CD4-positive, alpha-beta T cell (primary cell): Measurements from ENCODE around the gene ZNF169. TPM values are rescaled to one million over a fixed set of nuclear protein-coding genes. Genes with fewer than 3 reads are reported as not detected.
"Not testable (repeated sequence)": the region's sequence is repeated elsewhere in the genome, so short reads cannot be mapped to it uniquely, and the experiment has no call there.

Experiments used
- ATAC-seq: fragments of 200-7000 bp; cut with Tn5 transposase; one replicate; pipeline ENCODE4 v1.10.0; 2022; ENCODE audit warnings: mild to moderate bottlenecking; ENCODE audit not compliant: poor library complexity
- CTCF ChIA-PET: fragments of 350-600 bp; sonication (Branson Sonifier 250); formaldehyde crosslinking; loops from one replicate; lab custom pipeline; 2021; ENCODE audit warnings: antibody characterized with exemption, inconsistent platforms; lab: Charles Lee
- POLR2A ChIA-PET: fragments of 350-600 bp; sonication (Branson Sonifier 250); formaldehyde crosslinking; loops from one replicate; lab custom pipeline; 2021; ENCODE audit warnings: antibody characterized with exemption, inconsistent platforms; lab: Charles Lee
- DNase-seq, 14 experiments: peaks; one replicate each; pipeline ENCODE4 v3.0.0-alpha.2; 2013 to 2020; ENCODE audit warnings: mixed read lengths in 2 of 14
- H3K27ac ChIP-seq, 2 donors: one replicate each; pipeline versions ENCODE4 v1.5.1 to v1.7.0; 2013; ENCODE audit warnings: low read length in 2 of 2, low read depth in 1 of 2, mild to moderate bottlenecking in 1 of 2
- H3K27me3 ChIP-seq, 2 experiments: 1 replicate in 1 of 2; 2 replicates in 1 of 2; pipeline versions ENCODE4 v1.6.1 to v1.7.0; 2013; ENCODE audit warnings: low read length in 2 of 2, control low read depth in 1 of 2, mild to moderate bottlenecking in 1 of 2, moderate library complexity in 1 of 2; ENCODE audit not compliant: insufficient read depth in 2 of 2, control insufficient read depth in 1 of 2
- H3K36me3 ChIP-seq: one replicate; pipeline ENCODE4 v1.6.1; 2013; ENCODE audit warnings: low read length, control low read depth; ENCODE audit not compliant: insufficient read depth
- H3K4me1 ChIP-seq: one replicate; pipeline ENCODE4 v1.6.1; 2013; ENCODE audit warnings: low read length, control low read depth; ENCODE audit not compliant: insufficient read depth
- H3K4me3 ChIP-seq: one replicate; pipeline ENCODE4 v1.5.1; 2013; ENCODE audit warnings: mild to moderate bottlenecking, low read length, moderate library complexity
- H3K9me3 ChIP-seq, 2 experiments: 1 replicate in 1 of 2; 2 replicates in 1 of 2; pipeline versions ENCODE4 v1.6.1 to v1.7.0; 2013; ENCODE audit warnings: low read length in 2 of 2, mild to moderate bottlenecking in 2 of 2, control low read depth in 1 of 2, moderate library complexity in 1 of 2; ENCODE audit not compliant: control insufficient read depth in 1 of 2, insufficient read depth in 1 of 2
- H3K27ac Mint-ChIP-seq: one replicate; pipeline ENCODE4 v1.8.0; 2020; ENCODE audit warnings: mixed read lengths
- H3K27me3 Mint-ChIP-seq: one replicate; pipeline ENCODE4 v1.8.0; 2021; ENCODE audit warnings: mixed read lengths
- H3K36me3 Mint-ChIP-seq: one replicate; pipeline ENCODE4 v1.8.0; 2021; ENCODE audit warnings: low read depth, mixed read lengths
- H3K4me1 Mint-ChIP-seq: one replicate; pipeline ENCODE4 v1.8.0; 2021; ENCODE audit warnings: low read depth, mixed read lengths
- H3K4me3 Mint-ChIP-seq: one replicate; pipeline ENCODE4 v1.8.0; 2020; ENCODE audit warnings: mild to moderate bottlenecking, mixed read lengths
- H3K9me3 Mint-ChIP-seq: one replicate; pipeline ENCODE4 v1.8.0; 2020; ENCODE audit warnings: mixed read lengths
- intact Hi-C, 2 experiments: fragments of 100-400 bp; cut with DNase I in 1 of 2; cut with micrococcal nuclease in 1 of 2; formaldehyde crosslinking; loops; one replicate each; pipeline versions ENCODE4 v1.15.1 to v1.9.0; 2023 to 2025; cut with DNase I, micrococcal nuclease
- total RNA-seq, 174 experiments: library from RNA in 2 of 174; stranded (reverse) in 2 of 174; gene quantifications; one replicate each; pipeline ENCODE4 v1.2.3 and lab custom pipeline; 2021 to 2026
- TF ChIP-seq, protein P1 (sequence below): fragments of 200-600 bp; IDR thresholded peaks from one replicate; pipeline ENCODE4 v1.8.0; 2022; ENCODE audit warnings: antibody characterized with exemption, mild to moderate bottlenecking

ZNF169 gene
- total RNA-seq, 2 experiments from 2014 or later, result 3.5 to 5.1 TPM

DNA sequence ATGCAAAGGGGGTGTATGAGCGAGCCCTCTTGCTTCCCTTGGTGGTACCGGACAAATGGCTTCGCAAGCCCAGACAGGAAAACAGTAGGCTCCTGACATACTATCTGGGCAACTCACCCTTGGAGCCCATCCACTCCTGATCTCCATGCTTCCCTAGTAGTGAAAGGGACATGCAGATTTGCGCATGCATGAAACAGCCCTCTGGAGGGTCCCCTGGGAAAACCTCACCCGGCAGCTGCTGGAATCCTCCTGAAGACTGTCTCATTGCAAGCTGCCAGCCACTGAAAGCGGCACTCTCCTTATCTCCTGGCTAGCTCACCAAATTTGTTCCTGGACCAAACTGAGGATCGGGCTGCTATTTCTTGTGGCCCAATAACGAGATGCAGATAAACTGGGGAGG, 10.2 kb downstream of the ZNF169 start:
- intact Hi-C loops, result no loop called here
- ChIA-PET POLR2A (interaction anchor here (0.6 kb wide), 1 partner anchor 169 kb away, joined by 3 read pairs; no protein-coding TSS in a partner anchor), CTCF (interaction anchor here (1.2 kb wide), 1 partner anchor 10 kb away, joined by 3 read pairs; the partner anchor contains the start of gene ZNF169)
- no peak for DNase-seq
- Mint-ChIP-seq H3K4me3 (no peak overlapping the region), H3K27me3 (no peaks in the 10 kb centered on the region), H3K9me3 (no peaks in the 10 kb centered on the region), H3K27ac (no peak overlapping the region), H3K36me3 (peaks cover 49% of the 10 kb centered on the region), H3K4me1 (peaks cover 37% of the 10 kb centered on the region)
- Histone ChIP-seq H3K27me3 (no peaks in the 10 kb centered on the region), H3K36me3 (peaks cover 10% of the 10 kb centered on the region), H3K4me3 (no peak overlapping the region), H3K4me1 (no peaks in the 10 kb centered on the region), H3K27ac (no peak overlapping the region), H3K9me3 (peaks cover 10% of the 10 kb centered on the region in 2 experiments)
- TF ChIP-seq, protein P1, sequence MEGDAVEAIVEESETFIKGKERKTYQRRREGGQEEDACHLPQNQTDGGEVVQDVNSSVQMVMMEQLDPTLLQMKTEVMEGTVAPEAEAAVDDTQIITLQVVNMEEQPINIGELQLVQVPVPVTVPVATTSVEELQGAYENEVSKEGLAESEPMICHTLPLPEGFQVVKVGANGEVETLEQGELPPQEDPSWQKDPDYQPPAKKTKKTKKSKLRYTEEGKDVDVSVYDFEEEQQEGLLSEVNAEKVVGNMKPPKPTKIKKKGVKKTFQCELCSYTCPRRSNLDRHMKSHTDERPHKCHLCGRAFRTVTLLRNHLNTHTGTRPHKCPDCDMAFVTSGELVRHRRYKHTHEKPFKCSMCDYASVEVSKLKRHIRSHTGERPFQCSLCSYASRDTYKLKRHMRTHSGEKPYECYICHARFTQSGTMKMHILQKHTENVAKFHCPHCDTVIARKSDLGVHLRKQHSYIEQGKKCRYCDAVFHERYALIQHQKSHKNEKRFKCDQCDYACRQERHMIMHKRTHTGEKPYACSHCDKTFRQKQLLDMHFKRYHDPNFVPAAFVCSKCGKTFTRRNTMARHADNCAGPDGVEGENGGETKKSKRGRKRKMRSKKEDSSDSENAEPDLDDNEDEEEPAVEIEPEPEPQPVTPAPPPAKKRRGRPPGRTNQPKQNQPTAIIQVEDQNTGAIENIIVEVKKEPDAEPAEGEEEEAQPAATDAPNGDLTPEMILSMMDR, result no peak
- ATAC-seq, result no peak

DNA sequence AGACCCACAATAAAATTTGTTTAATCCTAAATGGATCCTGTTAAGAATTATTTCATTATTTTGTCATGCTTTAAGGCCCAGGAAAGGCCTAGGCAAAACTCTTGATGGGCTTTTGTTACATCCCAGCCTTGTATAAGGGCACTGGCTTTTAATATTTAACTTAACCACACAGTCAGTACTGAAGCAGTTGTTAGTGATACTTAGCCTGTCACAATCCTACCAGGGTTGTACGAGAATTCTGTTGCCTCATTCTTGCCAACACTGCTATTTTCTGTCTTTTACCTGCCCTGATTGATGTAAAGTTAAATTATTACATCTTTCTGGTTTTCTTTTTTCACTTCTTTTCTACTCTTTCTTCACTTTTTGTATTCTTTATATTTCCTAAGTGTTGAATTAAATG, 10.9 kb downstream of the ZNF169 start:
- Mint-ChIP-seq H3K36me3 (peaks cover 47% of the 10 kb centered on the region), H3K4me1 (peaks cover 36% of the 10 kb centered on the region), H3K4me3 (no peak overlapping the region), H3K27me3 (no peaks in the 10 kb centered on the region), H3K27ac (no peak overlapping the region), H3K9me3 (no peaks in the 10 kb centered on the region)
- H3K9me3 ChIP-seq, result peaks cover 10% of the 10 kb centered on the region in 2 experiments
- peaks cover 9% of the 10 kb centered on the region for H3K36me3 ChIP-seq
- no peak overlapping the region for H3K27ac ChIP-seq
- CTCF ChIA-PET, result no interaction called here
- H3K4me1 ChIP-seq, result no peaks in the 10 kb centered on the region
- no peak for ATAC-seq
- TF ChIP-seq, protein P1, result no peak
- intact Hi-C loops, result no loop called here
- POLR2A ChIA-PET, result no interaction called here
- H3K4me3 ChIP-seq, result no peak overlapping the region
- no peaks in the 10 kb centered on the region for H3K27me3 ChIP-seq
- DNase-seq, result no peak

DNA sequence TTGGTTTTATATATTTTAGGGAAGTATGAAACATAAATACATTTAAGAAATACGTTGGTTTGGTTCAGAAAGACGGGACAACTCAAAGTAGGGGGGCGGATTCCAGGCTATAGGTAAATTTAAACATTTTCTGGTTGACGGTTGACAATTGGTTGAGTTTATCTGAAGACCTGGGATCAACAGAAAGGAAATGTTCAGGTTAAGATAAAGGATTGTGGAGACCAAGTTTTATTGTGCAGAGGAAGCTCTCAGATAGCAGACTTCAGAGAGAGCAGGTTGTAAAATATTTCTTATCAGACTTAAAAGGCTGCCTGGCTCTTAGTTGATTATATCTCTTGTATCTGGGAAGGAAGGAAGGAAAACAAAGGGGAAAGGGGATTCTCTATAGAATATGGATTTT, 17.9 kb downstream of the ZNF169 start:
- ATAC-seq, H3K9me3 Mint-ChIP-seq, DNase-seq, H3K27ac ChIP-seq, H3K27me3 ChIP-seq, CTCF ChIA-PET, intact Hi-C loops, H3K27ac Mint-ChIP-seq, H3K9me3 ChIP-seq, H3K27me3 Mint-ChIP-seq, POLR2A ChIA-PET, H3K4me3 Mint-ChIP-seq, H3K4me1 ChIP-seq, H3K4me3 ChIP-seq: not testable (repeated sequence)
- H3K4me1 Mint-ChIP-seq, result peaks cover 27% of the 10 kb centered on the region
- H3K36me3 Mint-ChIP-seq, result peaks cover 80% of the 10 kb centered on the region
- peaks cover 40% of the 10 kb centered on the region for H3K36me3 ChIP-seq

DNA sequence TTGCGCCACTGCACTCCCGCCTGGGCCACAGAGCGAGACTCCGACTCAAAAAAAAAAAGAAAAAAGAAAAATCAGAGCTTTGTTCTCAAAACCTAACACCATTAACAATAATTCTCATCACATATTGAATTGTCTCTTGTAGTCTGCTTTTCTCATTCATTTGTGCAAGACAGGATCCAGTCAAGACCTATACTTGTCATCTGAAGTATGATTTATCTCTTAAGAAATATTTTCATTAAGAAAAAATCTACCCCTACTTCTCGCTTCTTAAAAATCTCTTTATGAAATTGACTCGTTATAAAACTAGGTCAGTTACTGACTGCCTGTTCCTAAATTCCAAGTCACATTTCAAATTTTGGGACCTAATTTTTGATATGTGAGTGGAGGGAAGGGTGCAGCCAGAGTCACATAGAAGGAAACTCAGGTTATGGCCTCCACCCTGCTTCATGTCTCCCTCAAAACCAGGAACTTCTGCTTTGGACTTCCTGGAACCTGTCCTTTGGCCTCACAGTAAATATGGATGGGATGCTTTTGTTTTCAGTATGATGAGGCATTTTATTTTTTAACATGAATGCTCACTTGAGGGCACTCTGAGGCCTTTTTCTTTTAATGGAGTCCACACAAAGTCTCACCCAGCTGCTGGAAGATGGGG, 18.9 kb downstream of the ZNF169 start:
- Mint-ChIP-seq H3K27ac (no peak overlapping the region), H3K36me3 (peaks cover 82% of the 10 kb centered on the region), H3K9me3 (no peaks in the 10 kb centered on the region), H3K4me3 (no peak overlapping the region), H3K27me3 (no peaks in the 10 kb centered on the region), H3K4me1 (peaks cover 17% of the 10 kb centered on the region)
- TF ChIP-seq, protein P1, result no peak
- H3K9me3 ChIP-seq, result peaks cover 7% of the 10 kb centered on the region in 2 experiments
- CTCF ChIA-PET, result no interaction called here
- ATAC-seq, result no peak
- POLR2A ChIA-PET, result no interaction called here
- H3K27ac ChIP-seq, result no peak overlapping the region
- peaks cover 40% of the 10 kb centered on the region for H3K36me3 ChIP-seq
- no peaks in the 10 kb centered on the region for H3K27me3 ChIP-seq
- no peak overlapping the region for H3K4me3 ChIP-seq
- DNase-seq, result no peak
- H3K4me1 ChIP-seq, result no peaks in the 10 kb centered on the region
- intact Hi-C loops, result no loop called here
